ENCODE data around the gene STEAP2.
A peak's percentile ranks its signal among the peaks of the same experiment; 100 is the strongest.
"Not testable (repeated sequence)": the region's sequence is repeated elsewhere in the genome, so short reads cannot be mapped to it uniquely, and the experiment has no call there.

Gene STEAP2

GRCh38 chr7:90211391-90212148, at the start of gene STEAP2:
TSS of gene STEAP2 (plus strand) at chr7:90211740. CDS start at chr7:90225083, 13,343 bp downstream.
- DNase-seq (ENCODE audit: low read depth): peak; percentile 92

- no peak for DNase-seq (ENCODE audit: low read depth)
These were observed 48.0 kb upstream of the STEAP2 start for GRCh38 chr7:90163534-90163933.

GRCh38 chr7:90165724-90166123, 45.8 kb upstream of the STEAP2 start:
- DNase-seq (ENCODE audit: low read depth): no peak

GRCh38 chr7:90166153-90166552, 45.4 kb upstream of the STEAP2 start:
- DNase-seq (ENCODE audit: low read depth): no peak

GRCh38 chr7:90167361-90167760, 44.2 kb upstream of the STEAP2 start:
- no peak for DNase-seq (ENCODE audit: low read depth)

- no peak for DNase-seq (ENCODE audit: low read depth)
These were observed 41.6 kb upstream of the STEAP2 start for GRCh38 chr7:90169891-90170290.

GRCh38 chr7:90172121-90172520, 39.4 kb upstream of the STEAP2 start:
- no peak for DNase-seq (ENCODE audit: low read depth)

- no peak for DNase-seq (ENCODE audit: low read depth)
These were observed 38.9 kb upstream of the STEAP2 start for GRCh38 chr7:90172624-90173023.

GRCh38 chr7:90173127-90173844, 38.3 kb upstream of the STEAP2 start:
- no peak for DNase-seq (ENCODE audit: low read depth)

- DNase-seq (ENCODE audit: low read depth): no peak
These were observed 35.9 kb upstream of the STEAP2 start for GRCh38 chr7:90175667-90176066.

- DNase-seq (ENCODE audit: low read depth): no peak
These were observed 35.3 kb upstream of the STEAP2 start for GRCh38 chr7:90176195-90176594.

- no peak for DNase-seq (ENCODE audit: low read depth)
These were observed 33.4 kb upstream of the STEAP2 start for GRCh38 chr7:90178166-90178565.

GRCh38 chr7:90178679-90179278, 32.8 kb upstream of the STEAP2 start:
- peak; percentile 44 for DNase-seq (ENCODE audit: low read depth)

- DNase-seq (ENCODE audit: low read depth): peak; percentile 40
These were observed 31.4 kb upstream of the STEAP2 start for GRCh38 chr7:90180011-90180585.

- DNase-seq (ENCODE audit: low read depth): no peak
These were observed 30.9 kb upstream of the STEAP2 start for GRCh38 chr7:90180649-90181048.

- DNase-seq (ENCODE audit: low read depth): no peak
These were observed 30.1 kb upstream of the STEAP2 start for GRCh38 chr7:90181485-90181884.

- not testable (repeated sequence) for DNase-seq (ENCODE audit: low read depth)
These were observed 25.2 kb upstream of the STEAP2 start for GRCh38 chr7:90186290-90186689.

- no peak for DNase-seq (ENCODE audit: low read depth)
These were observed 24.0 kb upstream of the STEAP2 start for GRCh38 chr7:90187507-90188050.

GRCh38 chr7:90188281-90188680, 23.3 kb upstream of the STEAP2 start:
- no peak for DNase-seq (ENCODE audit: low read depth)

- no peak for DNase-seq (ENCODE audit: low read depth)
These were observed 20.5 kb upstream of the STEAP2 start for GRCh38 chr7:90190995-90191394.

GRCh38 chr7:90191648-90192047, 19.9 kb upstream of the STEAP2 start:
- no peak for DNase-seq (ENCODE audit: low read depth)

Measured in fibroblast of the conjunctiva (primary cell).